GM12878 (cell line): ENCODE measurements around the gene NLGN2. TPM values are rescaled to one million over a fixed set of nuclear protein-coding genes. Genes with fewer than 3 reads are reported as not detected.

Experiments
- BHLHE40 ChIP-seq, 2 experiments: fragments of 450-650 bp in 1 of 2; IDR thresholded peaks; 2 replicates each; pipeline ENCODE4 v1.6.1; 2011 to 2017; ENCODE audit warnings: low read depth in 2 of 2, borderline replicate concordance in 1 of 2, improper control_type of control experiment in 1 of 2, low read length in 1 of 2, mild to moderate bottlenecking in 1 of 2
- BMI1 ChIP-seq: fragments of 450-650 bp; IDR thresholded peaks from 2 replicates; pipeline ENCODE4 v1.6.1; 2016; ENCODE audit warnings: mild to moderate bottlenecking, moderate library complexity, borderline replicate concordance
- CREM ChIP-seq: IDR thresholded peaks from 2 replicates; pipeline ENCODE4 v1.6.1; 2014; ENCODE audit warnings: antibody characterized with exemption, low read depth
- CTCF ChIP-seq, 3 experiments: IDR thresholded peaks in 2 of 3; conservative IDR thresholded peaks in 1 of 3; 2 replicates each; pipeline ENCODE4 v1.5.1; 2011; ENCODE audit warnings: low read depth in 3 of 3, low read length in 3 of 3, mild to moderate bottlenecking in 3 of 3, control low read depth in 2 of 3, moderate library complexity in 2 of 3, inconsistent platforms in 1 of 3, mixed read lengths in 1 of 3; ENCODE audit not compliant: control insufficient read depth in 2 of 3, insufficient read depth in 1 of 3; ENCODE audit errors: extremely low read depth in 1 of 3
- CUX1 ChIP-seq: IDR thresholded peaks from 2 replicates; pipeline ENCODE4 v1.6.1; 2012; ENCODE audit warnings: improper control_type of control experiment, low read depth, low read length; ENCODE audit not compliant: insufficient replicate concordance
- E2F4 ChIP-seq: IDR thresholded peaks from 2 replicates; pipeline ENCODE4 v1.6.1; 2012; ENCODE audit warnings: low read depth, low read length, improper control_type of control experiment
- EP300 ChIP-seq, 2 experiments: fragments of 150-350 bp in 1 of 2; IDR thresholded peaks; 2 replicates each; pipeline ENCODE4 v1.6.1; 2011 to 2012; ENCODE audit warnings: low read depth in 2 of 2, low read length in 2 of 2, borderline replicate concordance in 1 of 2, improper control_type of control experiment in 1 of 2, inconsistent platforms in 1 of 2; ENCODE audit not compliant: control insufficient read depth in 1 of 2
- IKZF1 ChIP-seq: fragments of 450-650 bp; conservative IDR thresholded peaks from 2 replicates; pipeline ENCODE4 v1.6.1; 2017; ENCODE audit warnings: antibody characterized with exemption, mild to moderate bottlenecking
- POLR2AphosphoS2 ChIP-seq: IDR thresholded peaks from 2 replicates; pipeline ENCODE4 v1.6.1; 2011; ENCODE audit warnings: low read depth, mild to moderate bottlenecking, low read length, improper control_type of control experiment, moderate library complexity
- POU2F2 ChIP-seq: IDR thresholded peaks from 3 replicates; pipeline ENCODE4 v1.6.1; 2011; ENCODE audit warnings: low read depth, mild to moderate bottlenecking, low read length, borderline replicate concordance
- SIX5 ChIP-seq: IDR thresholded peaks from 2 replicates; pipeline ENCODE4 v1.6.1; 2011; ENCODE audit warnings: mild to moderate bottlenecking, low read depth, low read length, moderate library complexity; ENCODE audit not compliant: severe bottlenecking
- SPI1 ChIP-seq: IDR thresholded peaks from 2 replicates; pipeline ENCODE4 v1.6.1; 2011; ENCODE audit warnings: low read depth, mild to moderate bottlenecking, low read length, moderate library complexity, borderline replicate concordance; ENCODE audit not compliant: insufficient read depth
- YBX1 ChIP-seq: fragments of 450-650 bp; IDR thresholded peaks from 2 replicates; pipeline ENCODE4 v1.6.1; 2016; ENCODE audit warnings: antibody characterized with exemption
- ZBTB40 ChIP-seq: fragments of 450-650 bp; IDR thresholded peaks from 2 replicates; pipeline ENCODE4 v1.6.1; 2016; ENCODE audit warnings: mild to moderate bottlenecking, moderate library complexity, borderline replicate concordance
- ZNF217 ChIP-seq: fragments of 450-650 bp; IDR thresholded peaks from 2 replicates; pipeline ENCODE4 v1.6.1; 2017; ENCODE audit warnings: antibody characterized with exemption, mild to moderate bottlenecking
- polyA plus RNA-seq, 11 experiments: library from polyadenylated mRNA; depleted of rRNA in 4 of 11; unstranded in 6 of 11; stranded (reverse) in 5 of 11; fragments of >200 nt; fragmentation: Nextera tagmentation in 4 of 11; fragmentation: Illumina TruSeq in 1 of 11; extraction: Ambion mirVana in 4 of 11; extraction: Trizol in 1 of 11; gene quantifications; 1 replicate in 1 of 11; 2 replicates in 10 of 11; pipeline versions ENCODE4 v1.2.1 to v1.2.3, GENCODE V29; 2011 to 2016; ENCODE audit warnings: inconsistent platforms in 2 of 11, missing spikeins in 2 of 11, low read depth in 1 of 11
- total RNA-seq, 4 experiments: library from RNA; depleted of rRNA in 3 of 4; stranded (reverse); fragments of >200 nt in 3 of 4; fragmentation: Illumina TruSeq in 1 of 4; extraction: Trizol in 1 of 4; gene quantifications; 2 replicates each; pipeline versions ENCODE4 v1.2.1 to v1.2.3, GENCODE V29; 2013 to 2021

NLGN2 gene
- total and polyA plus RNA-seq, 10 of the 15 experiments (the other 5 are each of a cell fraction or from before 2014, with no cell fraction given) = 0.02 to 0.87 (median 0.11) TPM; not detected in 2

GRCh38 chr17:7436556-7437368, 29.1 kb downstream of the NLGN2 start (continued):
- TF ChIP-seq CUX1 (no peak), EP300 (IDR thresholded peaks at IDR 0.05; ENCODE audit: borderline replicate concordance in 1 of 2, control insufficient read depth in 1 of 2, low read depth in 2 of 2, low read length in 2 of 2) (0 out of 4 replicates have a peak, but pooled peaks of 1 of the 2 experiments have one; percentile 16), POLR2AphosphoS2 (no peak), E2F4 (0 out of 2 replicates have a peak, but pooled peaks have one; percentile 24), BHLHE40 (IDR thresholded peaks at IDR 0.05; ENCODE audit: borderline replicate concordance in 1 of 2, low read depth in 2 of 2, low read length in 1 of 2) (peak; percentile 71 to 89; a peak in 3 of 4 replicates), CREM (peak; percentile 82), SIX5 (no peak), YBX1 (no peak), IKZF1 (peak; percentile 75), CTCF (IDR thresholded peaks at IDR 0.05 in 2 of 3, conservative IDR thresholded peaks at IDR 0.05 in 1 of 3; ENCODE audit: control insufficient read depth in 2 of 3, extremely low read depth in 1 of 3, insufficient read depth in 1 of 3, low read depth in 3 of 3, low read length in 3 of 3) (peak; percentile 65 to 98 (median 71); a peak in 4 of 6 replicates), POU2F2 (peak; percentile 14; the same call in 1 of the 3 replicates), ZNF217 (peak; percentile 83), BMI1 (no peak), SPI1 (no peak), ZBTB40 (no peak)
